HEK293 (cell line): Measurements from ENCODE around the gene PRRC2B.

Source experiments
- TCF7L2 ChIP-seq: IDR thresholded peaks from 2 replicates; pipeline ENCODE4 v1.6.1; 2011; ENCODE audit warnings: low read depth, mild to moderate bottlenecking, inconsistent platforms, low read length, moderate library complexity, borderline replicate concordance
- ZFP37 ChIP-seq: fragments of 450-650 bp; formaldehyde crosslinking; IDR thresholded peaks from 2 replicates; pipeline ENCODE4 v1.5.1; 2016; ENCODE audit warnings: missing biosample characterization, missing genetic modification characterization
- ZNF335 ChIP-seq: fragments of 450-650 bp; formaldehyde crosslinking; conservative IDR thresholded peaks from 2 replicates; pipeline ENCODE4 v1.5.1; 2016; ENCODE audit warnings: missing biosample characterization, missing genetic modification characterization
- ZNF623 ChIP-seq: fragments of 450-650 bp; formaldehyde crosslinking; IDR thresholded peaks from 2 replicates; pipeline ENCODE4 v1.5.1; 2016; ENCODE audit warnings: missing biosample characterization, missing genetic modification characterization
- TF ChIP-seq, protein P1 (sequence below): fragments of 450-650 bp; formaldehyde crosslinking; IDR thresholded peaks from 2 replicates; pipeline ENCODE4; 2016; ENCODE audit warnings: missing biosample characterization, missing genetic modification characterization
- TF ChIP-seq, protein P2 (sequence below): fragments of 450-650 bp; formaldehyde crosslinking; IDR thresholded peaks from 2 replicates; pipeline ENCODE4 v1.5.1; 2016; ENCODE audit warnings: missing biosample characterization, missing genetic modification characterization
- TF ChIP-seq, protein P3 (sequence below): fragments of 450-650 bp; formaldehyde crosslinking; IDR thresholded peaks from 2 replicates; pipeline ENCODE4 v1.5.1; 2016; ENCODE audit warnings: missing biosample characterization, missing genetic modification characterization
- TF ChIP-seq, protein P4 (sequence below): fragments of 450-650 bp; formaldehyde crosslinking; IDR thresholded peaks from 2 replicates; pipeline ENCODE4 v1.5.1; 2016; ENCODE audit warnings: missing biosample characterization, missing genetic modification characterization

DNA sequence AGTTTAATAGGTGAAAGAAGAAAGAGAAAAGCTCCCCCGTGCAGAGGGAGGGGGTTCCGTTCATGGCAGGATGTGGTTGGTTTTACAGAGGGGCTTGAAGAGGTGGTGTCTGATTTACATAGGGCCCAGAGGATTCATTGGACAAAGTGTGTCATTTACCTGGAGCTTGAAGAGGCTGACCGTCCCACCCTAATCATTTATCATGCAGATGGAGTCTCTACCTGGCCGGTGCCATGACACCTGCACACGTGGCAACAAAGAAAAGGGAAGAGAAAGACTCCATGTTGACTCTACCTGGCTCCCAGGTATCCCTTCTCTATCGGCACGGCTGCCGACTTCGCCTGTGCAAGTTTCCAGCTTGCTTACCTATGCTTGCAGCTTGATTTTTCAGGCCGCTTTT, 35.3 kb upstream of the PRRC2B start:
- TF ChIP-seq ZNF623 (tag by site-specific recombination) (no peak), ZFP37 (tag by site-specific recombination) (no peak), ZNF335 (tag by site-specific recombination) (no peak), TCF7L2 (no peak)
- TF ChIP-seq, protein P1, sequence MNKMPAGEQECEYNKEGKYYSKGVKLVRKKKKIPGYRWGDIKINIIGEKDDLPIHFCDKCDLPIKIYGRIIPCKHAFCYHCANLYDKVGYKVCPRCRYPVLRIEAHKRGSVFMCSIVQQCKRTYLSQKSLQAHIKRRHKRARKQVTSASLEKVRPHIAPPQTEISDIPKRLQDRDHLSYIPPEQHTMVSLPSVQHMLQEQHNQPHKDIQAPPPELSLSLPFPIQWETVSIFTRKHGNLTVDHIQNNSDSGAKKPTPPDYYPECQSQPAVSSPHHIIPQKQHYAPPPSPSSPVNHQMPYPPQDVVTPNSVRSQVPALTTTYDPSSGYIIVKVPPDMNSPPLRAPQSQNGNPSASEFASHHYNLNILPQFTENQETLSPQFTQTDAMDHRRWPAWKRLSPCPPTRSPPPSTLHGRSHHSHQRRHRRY: no peak
- TF ChIP-seq, protein P2, sequence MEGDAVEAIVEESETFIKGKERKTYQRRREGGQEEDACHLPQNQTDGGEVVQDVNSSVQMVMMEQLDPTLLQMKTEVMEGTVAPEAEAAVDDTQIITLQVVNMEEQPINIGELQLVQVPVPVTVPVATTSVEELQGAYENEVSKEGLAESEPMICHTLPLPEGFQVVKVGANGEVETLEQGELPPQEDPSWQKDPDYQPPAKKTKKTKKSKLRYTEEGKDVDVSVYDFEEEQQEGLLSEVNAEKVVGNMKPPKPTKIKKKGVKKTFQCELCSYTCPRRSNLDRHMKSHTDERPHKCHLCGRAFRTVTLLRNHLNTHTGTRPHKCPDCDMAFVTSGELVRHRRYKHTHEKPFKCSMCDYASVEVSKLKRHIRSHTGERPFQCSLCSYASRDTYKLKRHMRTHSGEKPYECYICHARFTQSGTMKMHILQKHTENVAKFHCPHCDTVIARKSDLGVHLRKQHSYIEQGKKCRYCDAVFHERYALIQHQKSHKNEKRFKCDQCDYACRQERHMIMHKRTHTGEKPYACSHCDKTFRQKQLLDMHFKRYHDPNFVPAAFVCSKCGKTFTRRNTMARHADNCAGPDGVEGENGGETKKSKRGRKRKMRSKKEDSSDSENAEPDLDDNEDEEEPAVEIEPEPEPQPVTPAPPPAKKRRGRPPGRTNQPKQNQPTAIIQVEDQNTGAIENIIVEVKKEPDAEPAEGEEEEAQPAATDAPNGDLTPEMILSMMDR (tag by site-specific recombination): no peak
- TF ChIP-seq, protein P3, sequence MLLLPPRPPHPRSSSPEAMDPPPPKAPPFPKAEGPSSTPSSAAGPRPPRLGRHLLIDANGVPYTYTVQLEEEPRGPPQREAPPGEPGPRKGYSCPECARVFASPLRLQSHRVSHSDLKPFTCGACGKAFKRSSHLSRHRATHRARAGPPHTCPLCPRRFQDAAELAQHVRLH (tag by site-specific recombination): no peak
- TF ChIP-seq, protein P4, sequence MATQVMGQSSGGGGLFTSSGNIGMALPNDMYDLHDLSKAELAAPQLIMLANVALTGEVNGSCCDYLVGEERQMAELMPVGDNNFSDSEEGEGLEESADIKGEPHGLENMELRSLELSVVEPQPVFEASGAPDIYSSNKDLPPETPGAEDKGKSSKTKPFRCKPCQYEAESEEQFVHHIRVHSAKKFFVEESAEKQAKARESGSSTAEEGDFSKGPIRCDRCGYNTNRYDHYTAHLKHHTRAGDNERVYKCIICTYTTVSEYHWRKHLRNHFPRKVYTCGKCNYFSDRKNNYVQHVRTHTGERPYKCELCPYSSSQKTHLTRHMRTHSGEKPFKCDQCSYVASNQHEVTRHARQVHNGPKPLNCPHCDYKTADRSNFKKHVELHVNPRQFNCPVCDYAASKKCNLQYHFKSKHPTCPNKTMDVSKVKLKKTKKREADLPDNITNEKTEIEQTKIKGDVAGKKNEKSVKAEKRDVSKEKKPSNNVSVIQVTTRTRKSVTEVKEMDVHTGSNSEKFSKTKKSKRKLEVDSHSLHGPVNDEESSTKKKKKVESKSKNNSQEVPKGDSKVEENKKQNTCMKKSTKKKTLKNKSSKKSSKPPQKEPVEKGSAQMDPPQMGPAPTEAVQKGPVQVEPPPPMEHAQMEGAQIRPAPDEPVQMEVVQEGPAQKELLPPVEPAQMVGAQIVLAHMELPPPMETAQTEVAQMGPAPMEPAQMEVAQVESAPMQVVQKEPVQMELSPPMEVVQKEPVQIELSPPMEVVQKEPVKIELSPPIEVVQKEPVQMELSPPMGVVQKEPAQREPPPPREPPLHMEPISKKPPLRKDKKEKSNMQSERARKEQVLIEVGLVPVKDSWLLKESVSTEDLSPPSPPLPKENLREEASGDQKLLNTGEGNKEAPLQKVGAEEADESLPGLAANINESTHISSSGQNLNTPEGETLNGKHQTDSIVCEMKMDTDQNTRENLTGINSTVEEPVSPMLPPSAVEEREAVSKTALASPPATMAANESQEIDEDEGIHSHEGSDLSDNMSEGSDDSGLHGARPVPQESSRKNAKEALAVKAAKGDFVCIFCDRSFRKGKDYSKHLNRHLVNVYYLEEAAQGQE (tag by site-specific recombination): no peak
